Gastroesophageal sphincter (tissue), 3 donors: Measurements from ENCODE around the gene EXOC6B.

Experiments used
- POLR2A ChIP-seq, 2 donors: fragments of 450-650 bp; IDR thresholded peaks; one replicate each; pipeline ENCODE4 v1.6.1; 2017; ENCODE audit warnings: antibody characterized with exemption in 2 of 2, mild to moderate bottlenecking in 2 of 2, moderate library complexity in 1 of 2
- TF ChIP-seq, protein P1 (sequence below), 4 experiments: fragments of 200-600 bp in 2 of 4; fragments of 450-650 bp in 2 of 4; sonication (generic) in 1 of 4; IDR thresholded peaks; one replicate each; pipeline ENCODE4 v1.5.1; 2017 to 2019; ENCODE audit warnings: antibody characterized with exemption in 4 of 4, mild to moderate bottlenecking in 2 of 4, moderate library complexity in 2 of 4

- no peak for TF ChIP-seq POLR2A (IDR thresholded peaks at IDR 0.05)
- TF ChIP-seq, protein P1, sequence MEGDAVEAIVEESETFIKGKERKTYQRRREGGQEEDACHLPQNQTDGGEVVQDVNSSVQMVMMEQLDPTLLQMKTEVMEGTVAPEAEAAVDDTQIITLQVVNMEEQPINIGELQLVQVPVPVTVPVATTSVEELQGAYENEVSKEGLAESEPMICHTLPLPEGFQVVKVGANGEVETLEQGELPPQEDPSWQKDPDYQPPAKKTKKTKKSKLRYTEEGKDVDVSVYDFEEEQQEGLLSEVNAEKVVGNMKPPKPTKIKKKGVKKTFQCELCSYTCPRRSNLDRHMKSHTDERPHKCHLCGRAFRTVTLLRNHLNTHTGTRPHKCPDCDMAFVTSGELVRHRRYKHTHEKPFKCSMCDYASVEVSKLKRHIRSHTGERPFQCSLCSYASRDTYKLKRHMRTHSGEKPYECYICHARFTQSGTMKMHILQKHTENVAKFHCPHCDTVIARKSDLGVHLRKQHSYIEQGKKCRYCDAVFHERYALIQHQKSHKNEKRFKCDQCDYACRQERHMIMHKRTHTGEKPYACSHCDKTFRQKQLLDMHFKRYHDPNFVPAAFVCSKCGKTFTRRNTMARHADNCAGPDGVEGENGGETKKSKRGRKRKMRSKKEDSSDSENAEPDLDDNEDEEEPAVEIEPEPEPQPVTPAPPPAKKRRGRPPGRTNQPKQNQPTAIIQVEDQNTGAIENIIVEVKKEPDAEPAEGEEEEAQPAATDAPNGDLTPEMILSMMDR (IDR thresholded peaks at IDR 0.05) = no peak
Measured at GRCh38 chr2:72496479-72496878, 329.4 kb downstream of the EXOC6B start.
